Activated effector memory CD4-positive, alpha-beta T cell treated with anti-CD3 and anti-CD28 coated beads, Interleukin-2, amount 50 U/mL, for 16 hours (primary cell): ENCODE data around the gene RIT2.

Source experiments
- DNase-seq: peaks from one replicate; pipeline ENCODE4 v3.0.0-alpha.2; 2020

The RIT2 gene

GRCh38 chr18:43009674-43010073, 105.8 kb downstream of the RIT2 start:
- DNase-seq, result no peak

GRCh38 chr18:43007365-43007764, 108.1 kb downstream of the RIT2 start:
- DNase-seq, result no peak

- no peak for DNase-seq
Measured at GRCh38 chr18:43004421-43004820, 111.1 kb downstream of the RIT2 start.

GRCh38 chr18:43001821-43002220, 113.7 kb downstream of the RIT2 start:
- no peak for DNase-seq

- DNase-seq, result no peak
Measured at GRCh38 chr18:42996824-42997223, 118.7 kb downstream of the RIT2 start.

GRCh38 chr18:42980426-42980825, 135.1 kb downstream of the RIT2 start:
- DNase-seq, result no peak

GRCh38 chr18:42977982-42978637, 137.4 kb downstream of the RIT2 start:
- no peak for DNase-seq

GRCh38 chr18:42976869-42977590, 138.5 kb downstream of the RIT2 start:
- no peak for DNase-seq

GRCh38 chr18:42969366-42969765, 146.1 kb downstream of the RIT2 start:
- no peak for DNase-seq

- DNase-seq, result no peak
Measured at GRCh38 chr18:42961298-42961697, 154.2 kb downstream of the RIT2 start.

- DNase-seq, result no peak
Measured at GRCh38 chr18:42959528-42959927, 156.0 kb downstream of the RIT2 start.

- no peak for DNase-seq
Measured at GRCh38 chr18:42958353-42958752, 157.1 kb downstream of the RIT2 start.

GRCh38 chr18:42956287-42956686, 159.2 kb downstream of the RIT2 start:
- no peak for DNase-seq

- DNase-seq, result no peak
Measured at GRCh38 chr18:42954887-42955286, 160.6 kb downstream of the RIT2 start.

- no peak for DNase-seq
Measured at GRCh38 chr18:42953306-42953705, 162.2 kb downstream of the RIT2 start.

- DNase-seq, result no peak
Measured at GRCh38 chr18:42950732-42951131, 164.8 kb downstream of the RIT2 start.

- DNase-seq, result no peak
Measured at GRCh38 chr18:42948831-42949230, 166.7 kb downstream of the RIT2 start.

GRCh38 chr18:42941860-42942259, 173.6 kb downstream of the RIT2 start:
- DNase-seq, result no peak

- DNase-seq, result no peak
Measured at GRCh38 chr18:42941021-42941420, 174.5 kb downstream of the RIT2 start.

- no peak for DNase-seq
Measured at GRCh38 chr18:42937436-42937835, 178.0 kb downstream of the RIT2 start.

GRCh38 chr18:42936289-42936688, 179.2 kb downstream of the RIT2 start:
- DNase-seq, result no peak

- DNase-seq, result no peak
Measured at GRCh38 chr18:42931491-42931890, 184.0 kb downstream of the RIT2 start.

GRCh38 chr18:42929857-42930256, 185.6 kb downstream of the RIT2 start:
- DNase-seq, result no peak

GRCh38 chr18:42929181-42929580, 186.3 kb downstream of the RIT2 start:
- DNase-seq, result no peak

- no peak for DNase-seq
Measured at GRCh38 chr18:42925036-42925435, 190.4 kb downstream of the RIT2 start.
